Rectal smooth muscle tissue (tissue), 1 donor: ENCODE results near the gene TUB.

ENCODE experiments used
- H3K27ac ChIP-seq: one replicate; pipeline ENCODE4 v1.7.0; 2013; ENCODE audit warnings: low read depth, low read length, inconsistent platforms
- H3K27me3 ChIP-seq: one replicate; pipeline ENCODE4 v1.7.0; 2013; ENCODE audit warnings: low read length; ENCODE audit not compliant: control insufficient read depth, insufficient read depth
- H3K36me3 ChIP-seq: one replicate; pipeline ENCODE4 v1.7.0; 2013; ENCODE audit warnings: low read length; ENCODE audit not compliant: control insufficient read depth, insufficient read depth
- H3K4me1 ChIP-seq: one replicate; pipeline ENCODE4 v1.7.0; 2013; ENCODE audit warnings: low read length; ENCODE audit not compliant: control insufficient read depth, insufficient read depth
- H3K4me3 ChIP-seq: one replicate; pipeline ENCODE4 v1.7.0; 2013; ENCODE audit warnings: low read length
- H3K9ac ChIP-seq: one replicate; pipeline ENCODE4 v1.7.0; 2013; ENCODE audit warnings: low read length

The TUB gene

DNA sequence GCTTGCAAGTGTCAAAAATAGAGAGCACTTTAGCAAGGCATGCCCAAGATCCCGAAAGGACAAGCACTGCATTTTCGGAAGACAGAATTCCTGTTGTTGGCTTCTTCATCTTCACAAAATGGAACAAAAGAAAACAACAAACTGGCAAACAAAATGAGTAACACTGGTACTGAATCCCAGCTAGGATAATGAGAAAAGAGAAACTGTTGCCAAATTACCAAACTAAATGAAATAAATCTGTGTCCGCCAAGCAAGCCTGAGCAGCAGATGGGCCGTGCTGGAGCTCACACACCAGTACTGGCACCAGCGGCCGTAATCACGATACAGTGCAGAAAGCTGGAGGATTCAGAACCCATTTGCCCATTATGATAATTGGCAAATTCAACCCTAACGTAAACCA is 30.6 kb downstream of the TUB start:
- Histone ChIP-seq H3K27me3 (no peaks in the 10 kb centered on the region), H3K27ac (no peak overlapping the region), H3K9ac (no peak overlapping the region), H3K4me1 (no peaks in the 10 kb centered on the region), H3K36me3 (no peaks in the 10 kb centered on the region), H3K4me3 (no peak overlapping the region)

GRCh38 chr11:8122173-8122764 is 41.3 kb downstream of the TUB start:
- H3K4me1 ChIP-seq: no peaks in the 10 kb centered on the region
- H3K27me3 ChIP-seq: no peaks in the 10 kb centered on the region
- H3K9ac ChIP-seq: no peak overlapping the region
- no peak overlapping the region for H3K4me3 ChIP-seq
- H3K36me3 ChIP-seq: no peaks in the 10 kb centered on the region
- no peak overlapping the region for H3K27ac ChIP-seq

GRCh38 chr11:8126649-8127289 is 45.8 kb downstream of the TUB start:
- H3K4me3 ChIP-seq: no peak overlapping the region
- H3K9ac ChIP-seq: no peak overlapping the region
- H3K27me3 ChIP-seq: no peaks in the 10 kb centered on the region
- no peak overlapping the region for H3K27ac ChIP-seq
- no peaks in the 10 kb centered on the region for H3K4me1 ChIP-seq
- no peaks in the 10 kb centered on the region for H3K36me3 ChIP-seq

DNA sequence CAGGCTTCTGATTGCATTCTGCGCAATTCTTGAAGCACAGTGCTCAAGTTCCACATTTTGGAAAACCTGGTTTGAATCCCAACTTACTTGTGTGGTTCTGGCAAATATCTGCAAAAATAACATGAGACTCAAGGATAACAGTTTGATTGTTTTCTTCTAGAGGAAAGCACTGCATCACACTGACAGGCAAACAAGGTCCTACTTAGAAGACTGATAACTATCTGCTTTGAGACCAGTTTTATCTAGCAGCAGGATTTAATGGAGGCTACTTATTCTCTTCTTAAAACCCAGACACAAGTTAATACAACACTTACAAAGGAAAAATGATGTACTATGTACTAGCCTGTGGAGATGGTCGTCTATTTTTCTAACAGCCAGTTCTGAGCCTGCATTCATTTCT is 46.4 kb downstream of the TUB start:
- H3K27me3 ChIP-seq: no peaks in the 10 kb centered on the region
- H3K4me1 ChIP-seq: no peaks in the 10 kb centered on the region
- H3K9ac ChIP-seq: no peak overlapping the region
- no peak overlapping the region for H3K27ac ChIP-seq
- no peak overlapping the region for H3K4me3 ChIP-seq
- no peaks in the 10 kb centered on the region for H3K36me3 ChIP-seq

DNA sequence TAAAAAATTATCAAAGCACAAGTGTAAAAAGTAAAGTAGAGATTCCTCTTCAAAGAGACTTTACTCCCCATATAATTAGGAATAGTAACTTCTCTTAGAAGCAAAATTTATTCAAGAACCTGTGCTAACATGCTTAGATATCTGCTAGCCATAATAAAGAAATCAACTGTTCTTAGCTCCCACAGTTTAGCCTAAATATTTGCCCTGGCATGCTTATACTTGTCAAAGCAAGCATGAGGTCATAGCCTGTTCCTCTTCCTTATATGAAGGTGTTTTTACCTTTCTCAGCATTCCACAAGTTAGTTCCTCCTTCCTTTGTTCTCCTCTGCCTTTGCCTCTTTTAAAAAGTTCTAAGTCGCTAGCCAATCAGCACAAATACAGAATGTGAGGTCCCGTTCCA is 57.5 kb downstream of the TUB start:
- Histone ChIP-seq H3K4me1 (no peaks in the 10 kb centered on the region), H3K27ac (no peak overlapping the region), H3K4me3 (no peak overlapping the region), H3K27me3 (no peaks in the 10 kb centered on the region), H3K9ac (no peak overlapping the region), H3K36me3 (no peaks in the 10 kb centered on the region)

DNA sequence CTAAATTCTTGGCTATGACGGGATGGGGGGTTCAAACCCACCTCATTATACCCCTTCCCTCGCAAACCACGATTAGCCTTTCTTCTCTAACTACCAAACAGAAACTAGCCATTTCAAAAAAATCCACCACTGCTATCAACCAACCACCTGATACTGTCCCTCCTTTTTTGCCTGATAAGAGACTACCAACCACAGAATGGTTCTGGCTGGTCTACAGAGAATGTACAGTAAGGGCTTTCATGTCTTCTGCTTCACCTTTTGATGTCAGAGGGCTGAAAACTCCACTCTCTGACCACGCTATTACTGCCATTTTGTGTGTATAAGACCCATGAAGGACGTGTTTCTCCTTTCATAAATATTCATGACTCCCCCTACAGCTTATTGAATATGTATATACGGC is 68.7 kb downstream of the TUB start:
- Histone ChIP-seq H3K4me1 (no peaks in the 10 kb centered on the region), H3K4me3 (no peak overlapping the region), H3K27ac (no peak overlapping the region), H3K27me3 (no peaks in the 10 kb centered on the region), H3K9ac (no peak overlapping the region), H3K36me3 (no peaks in the 10 kb centered on the region)
